ENCODE measurements around the gene PINK1.

GRCh38 chr1:20695515-20695914 lies 62.3 kb downstream of the PINK1 start:
- no peak for TF ChIP-seq CTCF (conservative IDR thresholded peaks at IDR 0.05; ENCODE audit: low read depth, low read length)
- TF ChIP-seq EZH2 (IDR thresholded peaks at IDR 0.05; ENCODE audit: borderline replicate concordance, low read depth, low read length, poor library complexity, severe bottlenecking): no peak
